HEK293 (cell line): ENCODE measurements around the gene TCOF1.

Experiments used
- CTCF ChIA-PET: fragments of 350-600 bp; formaldehyde crosslinking; extraction: SDS; loops from one replicate; lab custom pipeline; 2021; ENCODE audit warnings: antibody characterized with exemption; lab: Yijun Ruan, JAX
- POLR2A ChIA-PET: fragments of 300-600 bp; formaldehyde crosslinking; extraction: SDS; loops from one replicate; lab custom pipeline; 2020; ENCODE audit warnings: antibody characterized with exemption, inconsistent platforms; lab: Yijun Ruan, JAX
- H3K27ac ChIP-seq: fragments of 200-500 bp; sonication (Bioruptor generic); 2 replicates; pipeline ENCODE4 v1.5.1; 2014; ENCODE audit warnings: low read depth, low read length, control low read depth, inconsistent platforms; ENCODE audit errors: extremely low read depth
- H3K36me3 ChIP-seq, 2 experiments: fragments of 200-500 bp in 1 of 2; sonication (Bioruptor generic) in 1 of 2; 1 replicate in 1 of 2; 2 replicates in 1 of 2; pipeline ENCODE4 v1.5.1; 2014 to 2017; ENCODE audit warnings: inconsistent platforms in 2 of 2, low read length in 2 of 2; ENCODE audit not compliant: control insufficient read depth in 2 of 2, insufficient read depth in 1 of 2
- H3K4me1 ChIP-seq: fragments of 200-500 bp; sonication (Bioruptor generic); 2 replicates; pipeline ENCODE4 v1.5.1; 2014; ENCODE audit warnings: mild to moderate bottlenecking, low read length, inconsistent platforms; ENCODE audit not compliant: control insufficient read depth, insufficient read depth
- H3K4me3 ChIP-seq: 2 replicates; pipeline ENCODE4 v1.5.1; 2011; ENCODE audit warnings: low read depth, mild to moderate bottlenecking, control low read depth, low read length, moderate library complexity
- H3K9me3 ChIP-seq: fragments of 200-500 bp; sonication (Bioruptor generic); 2 replicates; pipeline ENCODE4 v1.5.1; 2014; ENCODE audit warnings: low read depth, low read length, inconsistent platforms; ENCODE audit not compliant: control insufficient read depth, insufficient read depth
- BCL11B ChIP-seq: fragments of 450-650 bp; formaldehyde crosslinking; IDR thresholded peaks from 2 replicates; pipeline ENCODE4 v1.5.1; 2016; ENCODE audit warnings: low read depth, missing biosample characterization, missing genetic modification characterization
- IKZF3 ChIP-seq: fragments of 450-650 bp; IDR thresholded peaks from 2 replicates; pipeline ENCODE4 v1.5.0; 2018; ENCODE audit warnings: missing biosample characterization, mild to moderate bottlenecking, missing genetic modification characterization, moderate library complexity
- KLF16 ChIP-seq: fragments of 450-650 bp; formaldehyde crosslinking; IDR thresholded peaks from 2 replicates; pipeline ENCODE4 v1.5.1; 2017; ENCODE audit warnings: missing biosample characterization, missing genetic modification characterization
- MEIS1 ChIP-seq: sonication (generic); formaldehyde crosslinking; IDR thresholded peaks from 2 replicates; pipeline ENCODE4 v1.8.1; 2022; ENCODE audit warnings: missing genetic modification reagents, mild to moderate bottlenecking, borderline replicate concordance
- TCF7L2 ChIP-seq: IDR thresholded peaks from 2 replicates; pipeline ENCODE4 v1.6.1; 2011; ENCODE audit warnings: low read depth, mild to moderate bottlenecking, inconsistent platforms, low read length, moderate library complexity, borderline replicate concordance
- ZBTB8A ChIP-seq: fragments of 450-650 bp; formaldehyde crosslinking; IDR thresholded peaks from 2 replicates; pipeline ENCODE4 v1.5.1; 2016; ENCODE audit warnings: missing biosample characterization, missing genetic modification characterization
- ZNF114 ChIP-seq: fragments of 450-650 bp; formaldehyde crosslinking; IDR thresholded peaks from 2 replicates; pipeline ENCODE4 v1.5.0; 2017; ENCODE audit warnings: missing biosample characterization, missing genetic modification characterization
- ZNF133 ChIP-seq: fragments of 450-650 bp; formaldehyde crosslinking; IDR thresholded peaks from 2 replicates; pipeline ENCODE4 v1.5.1; 2016; ENCODE audit warnings: missing biosample characterization, missing genetic modification characterization
- ZNF157 ChIP-seq: fragments of 450-650 bp; formaldehyde crosslinking; IDR thresholded peaks from 2 replicates; pipeline ENCODE4 v1.5.1; 2016; ENCODE audit warnings: missing biosample characterization, missing genetic modification characterization
- ZNF2 ChIP-seq: fragments of 450-650 bp; formaldehyde crosslinking; IDR thresholded peaks from 2 replicates; pipeline ENCODE4 v1.5.1; 2016; ENCODE audit warnings: missing biosample characterization, missing genetic modification characterization
- ZNF239 ChIP-seq: fragments of 450-650 bp; formaldehyde crosslinking; IDR thresholded peaks from 2 replicates; pipeline ENCODE4 v1.5.1; 2016; ENCODE audit warnings: missing biosample characterization, missing genetic modification characterization
- ZNF394 ChIP-seq: fragments of 450-650 bp; formaldehyde crosslinking; IDR thresholded peaks from 2 replicates; pipeline ENCODE4 v1.5.1; 2016; ENCODE audit warnings: missing biosample characterization, missing genetic modification characterization, mild to moderate bottlenecking, moderate library complexity, borderline replicate concordance
- ZNF596 ChIP-seq: fragments of 450-650 bp; IDR thresholded peaks from 2 replicates; pipeline ENCODE4 v1.5.0; 2018; ENCODE audit warnings: missing biosample characterization, mild to moderate bottlenecking, missing genetic modification characterization, moderate library complexity
- ZNF768 ChIP-seq: fragments of 450-650 bp; formaldehyde crosslinking; IDR thresholded peaks from 2 replicates; pipeline ENCODE4 v1.5.1; 2018; ENCODE audit warnings: missing biosample characterization, mild to moderate bottlenecking, missing genetic modification characterization
- TF ChIP-seq, protein P1 (sequence below): fragments of 450-650 bp; formaldehyde crosslinking; IDR thresholded peaks from 2 replicates; pipeline ENCODE4 v1.5.1; 2016; ENCODE audit warnings: missing biosample characterization, missing genetic modification characterization, borderline replicate concordance
- TF ChIP-seq, protein P2 (sequence below): fragments of 450-650 bp; IDR thresholded peaks from 2 replicates; pipeline ENCODE4 v1.5.1; 2018; ENCODE audit warnings: missing biosample characterization, mild to moderate bottlenecking, missing genetic modification characterization
- TF ChIP-seq, protein P3 (sequence below): fragments of 450-650 bp; formaldehyde crosslinking; IDR thresholded peaks from 2 replicates; pipeline ENCODE4 v1.5.1; 2017; ENCODE audit warnings: missing biosample characterization, missing genetic modification characterization
- TF ChIP-seq, protein P4 (sequence below): IDR thresholded peaks from 2 replicates; pipeline ENCODE4 v1.6.1; 2011; ENCODE audit warnings: mild to moderate bottlenecking, low read depth, low read length, borderline replicate concordance
- TF ChIP-seq, protein P5 (sequence below): fragments of 450-650 bp; formaldehyde crosslinking; IDR thresholded peaks from 2 replicates; pipeline ENCODE4 v1.5.1; 2016; ENCODE audit warnings: missing biosample characterization, missing genetic modification characterization
- TF ChIP-seq, protein P6 (sequence below): fragments of 450-650 bp; formaldehyde crosslinking; IDR thresholded peaks from 2 replicates; pipeline ENCODE4 v1.5.1; 2017; ENCODE audit warnings: missing biosample characterization, missing genetic modification characterization
- TF ChIP-seq, protein P7 (sequence below): fragments of 450-650 bp; formaldehyde crosslinking; IDR thresholded peaks from 2 replicates; pipeline ENCODE4 v1.5.1; 2016; ENCODE audit warnings: missing biosample characterization, missing genetic modification characterization

TCOF1 gene

DNA sequence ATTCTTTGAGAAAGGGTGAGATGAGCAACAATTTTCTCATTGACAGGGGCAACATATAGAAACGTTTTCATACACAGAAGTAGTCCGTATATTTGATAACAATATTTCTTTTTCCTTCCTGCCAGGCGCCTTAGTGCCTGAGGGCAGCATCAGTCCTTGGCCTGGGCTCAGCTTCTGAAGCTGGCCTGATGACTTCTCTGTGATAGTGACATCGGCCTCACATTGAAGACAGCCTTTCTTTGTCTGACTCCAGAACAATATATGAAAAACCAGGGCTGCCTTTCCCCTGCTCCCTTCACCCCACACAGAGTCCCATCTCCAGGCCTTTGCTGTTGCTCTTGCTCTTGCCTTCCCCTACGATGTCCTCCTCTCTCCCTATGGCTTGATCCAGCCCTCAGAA, 24.1 kb upstream of the TCOF1 start:
- H3K36me3 ChIP-seq, result no peaks in the 10 kb centered on the region
- H3K4me3 ChIP-seq, result no peak overlapping the region
- POLR2A ChIA-PET, result no interaction called here
- CTCF ChIA-PET, result no interaction called here
- no peaks in the 10 kb centered on the region for H3K9me3 ChIP-seq
- TF ChIP-seq, protein P1, sequence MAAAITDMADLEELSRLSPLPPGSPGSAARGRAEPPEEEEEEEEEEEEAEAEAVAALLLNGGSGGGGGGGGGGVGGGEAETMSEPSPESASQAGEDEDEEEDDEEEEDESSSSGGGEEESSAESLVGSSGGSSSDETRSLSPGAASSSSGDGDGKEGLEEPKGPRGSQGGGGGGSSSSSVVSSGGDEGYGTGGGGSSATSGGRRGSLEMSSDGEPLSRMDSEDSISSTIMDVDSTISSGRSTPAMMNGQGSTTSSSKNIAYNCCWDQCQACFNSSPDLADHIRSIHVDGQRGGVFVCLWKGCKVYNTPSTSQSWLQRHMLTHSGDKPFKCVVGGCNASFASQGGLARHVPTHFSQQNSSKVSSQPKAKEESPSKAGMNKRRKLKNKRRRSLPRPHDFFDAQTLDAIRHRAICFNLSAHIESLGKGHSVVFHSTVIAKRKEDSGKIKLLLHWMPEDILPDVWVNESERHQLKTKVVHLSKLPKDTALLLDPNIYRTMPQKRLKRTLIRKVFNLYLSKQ, result no peak
- TF ChIP-seq, protein P2, sequence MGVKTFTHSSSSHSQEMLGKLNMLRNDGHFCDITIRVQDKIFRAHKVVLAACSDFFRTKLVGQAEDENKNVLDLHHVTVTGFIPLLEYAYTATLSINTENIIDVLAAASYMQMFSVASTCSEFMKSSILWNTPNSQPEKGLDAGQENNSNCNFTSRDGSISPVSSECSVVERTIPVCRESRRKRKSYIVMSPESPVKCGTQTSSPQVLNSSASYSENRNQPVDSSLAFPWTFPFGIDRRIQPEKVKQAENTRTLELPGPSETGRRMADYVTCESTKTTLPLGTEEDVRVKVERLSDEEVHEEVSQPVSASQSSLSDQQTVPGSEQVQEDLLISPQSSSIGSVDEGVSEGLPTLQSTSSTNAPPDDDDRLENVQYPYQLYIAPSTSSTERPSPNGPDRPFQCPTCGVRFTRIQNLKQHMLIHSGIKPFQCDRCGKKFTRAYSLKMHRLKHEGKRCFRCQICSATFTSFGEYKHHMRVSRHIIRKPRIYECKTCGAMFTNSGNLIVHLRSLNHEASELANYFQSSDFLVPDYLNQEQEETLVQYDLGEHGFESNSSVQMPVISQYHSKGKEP (tag by site-specific recombination), result no peak
- TF ChIP-seq ZNF114 (tag by site-specific recombination), result no peak
- TF ChIP-seq ZNF394 (tag by site-specific recombination), result no peak
- no peak for TF ChIP-seq ZNF596 (tag by site-specific recombination)
- TF ChIP-seq, protein P3, sequence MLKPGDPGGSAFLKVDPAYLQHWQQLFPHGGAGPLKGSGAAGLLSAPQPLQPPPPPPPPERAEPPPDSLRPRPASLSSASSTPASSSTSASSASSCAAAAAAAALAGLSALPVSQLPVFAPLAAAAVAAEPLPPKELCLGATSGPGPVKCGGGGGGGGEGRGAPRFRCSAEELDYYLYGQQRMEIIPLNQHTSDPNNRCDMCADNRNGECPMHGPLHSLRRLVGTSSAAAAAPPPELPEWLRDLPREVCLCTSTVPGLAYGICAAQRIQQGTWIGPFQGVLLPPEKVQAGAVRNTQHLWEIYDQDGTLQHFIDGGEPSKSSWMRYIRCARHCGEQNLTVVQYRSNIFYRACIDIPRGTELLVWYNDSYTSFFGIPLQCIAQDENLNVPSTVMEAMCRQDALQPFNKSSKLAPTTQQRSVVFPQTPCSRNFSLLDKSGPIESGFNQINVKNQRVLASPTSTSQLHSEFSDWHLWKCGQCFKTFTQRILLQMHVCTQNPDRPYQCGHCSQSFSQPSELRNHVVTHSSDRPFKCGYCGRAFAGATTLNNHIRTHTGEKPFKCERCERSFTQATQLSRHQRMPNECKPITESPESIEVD (tag by site-specific recombination), result no peak
- TF ChIP-seq ZNF2 (tag by site-specific recombination), result no peak
- no peak for TF ChIP-seq IKZF3 (tag by site-specific recombination)
- no peak for TF ChIP-seq ZNF768 (tag by site-specific recombination)
- TF ChIP-seq ZNF239 (tag by site-specific recombination), result no peak
- no peak for TF ChIP-seq ZNF157 (tag by site-specific recombination)
- TF ChIP-seq ZNF133 (tag by site-specific recombination), result no peak
- TF ChIP-seq, protein P4, sequence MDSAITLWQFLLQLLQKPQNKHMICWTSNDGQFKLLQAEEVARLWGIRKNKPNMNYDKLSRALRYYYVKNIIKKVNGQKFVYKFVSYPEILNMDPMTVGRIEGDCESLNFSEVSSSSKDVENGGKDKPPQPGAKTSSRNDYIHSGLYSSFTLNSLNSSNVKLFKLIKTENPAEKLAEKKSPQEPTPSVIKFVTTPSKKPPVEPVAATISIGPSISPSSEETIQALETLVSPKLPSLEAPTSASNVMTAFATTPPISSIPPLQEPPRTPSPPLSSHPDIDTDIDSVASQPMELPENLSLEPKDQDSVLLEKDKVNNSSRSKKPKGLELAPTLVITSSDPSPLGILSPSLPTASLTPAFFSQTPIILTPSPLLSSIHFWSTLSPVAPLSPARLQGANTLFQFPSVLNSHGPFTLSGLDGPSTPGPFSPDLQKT, result no peak
- TF ChIP-seq, protein P5, sequence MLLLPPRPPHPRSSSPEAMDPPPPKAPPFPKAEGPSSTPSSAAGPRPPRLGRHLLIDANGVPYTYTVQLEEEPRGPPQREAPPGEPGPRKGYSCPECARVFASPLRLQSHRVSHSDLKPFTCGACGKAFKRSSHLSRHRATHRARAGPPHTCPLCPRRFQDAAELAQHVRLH, result no peak
- H3K4me1 ChIP-seq, result no peaks in the 10 kb centered on the region
- no peak overlapping the region for H3K27ac ChIP-seq

DNA sequence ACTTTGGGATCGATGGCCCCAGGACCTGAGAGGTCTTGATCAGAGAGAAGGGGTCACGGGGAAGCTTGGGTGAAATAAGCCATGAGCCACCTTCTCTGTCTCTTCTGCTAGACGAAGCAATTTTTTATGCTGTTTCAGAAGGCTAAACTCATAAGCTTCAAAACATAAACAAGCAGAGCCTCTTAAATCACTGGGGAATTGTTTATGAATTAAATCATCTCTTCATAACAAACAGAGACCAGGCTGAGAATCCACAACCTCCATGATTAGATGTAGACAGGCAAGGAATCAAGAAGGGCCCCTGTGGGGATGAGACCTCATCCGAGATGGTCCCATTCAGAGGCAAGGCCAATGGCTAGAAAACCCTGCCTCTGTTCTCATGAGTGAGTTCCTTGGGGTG, 21.7 kb upstream of the TCOF1 start:
- CTCF ChIA-PET, result interaction anchor here (0.5 to 1.2 kb wide), 3 partner anchors 15 to 561 kb away, joined by 3 to 4 read pairs (median 4); no protein-coding TSS in a partner anchor
- Histone ChIP-seq H3K4me1 (no peaks in the 10 kb centered on the region), H3K4me3 (no peak overlapping the region), H3K27ac (no peak overlapping the region), H3K36me3 (no peaks in the 10 kb centered on the region), H3K9me3 (no peaks in the 10 kb centered on the region)
- POLR2A ChIA-PET, result no interaction called here
- no peak for TF ChIP-seq ZBTB8A (tag by site-specific recombination)
- no peak for TF ChIP-seq BCL11B

DNA sequence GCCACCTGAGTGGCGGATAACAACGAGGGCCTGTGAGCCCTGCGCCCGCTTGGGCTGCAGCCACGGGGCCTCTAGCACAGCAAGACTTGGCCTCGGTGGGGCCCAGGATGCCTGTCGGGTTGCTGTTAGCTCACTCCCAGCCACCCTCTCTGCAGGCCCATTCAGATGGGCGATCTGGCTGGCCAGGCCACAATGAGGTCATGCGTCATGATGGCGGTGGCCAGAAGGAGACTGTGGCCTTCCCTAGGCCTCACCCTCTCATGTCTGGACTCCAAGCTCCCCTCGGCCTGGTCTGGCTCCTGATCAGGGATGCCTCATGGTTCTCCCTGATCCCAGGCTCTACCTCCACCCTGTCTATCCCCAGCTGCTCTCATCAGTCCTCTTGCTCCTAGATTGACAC, 19.0 kb upstream of the TCOF1 start:
- POLR2A ChIA-PET, result no interaction called here
- Histone ChIP-seq H3K27ac (no peak overlapping the region), H3K9me3 (no peaks in the 10 kb centered on the region), H3K4me3 (no peak overlapping the region), H3K4me1 (no peaks in the 10 kb centered on the region), H3K36me3 (no peaks in the 10 kb centered on the region)
- CTCF ChIA-PET, result interaction anchor here (2.1 kb wide), 1 partner anchor 10 kb away, joined by 4 read pairs; no protein-coding TSS in a partner anchor
- TF ChIP-seq KLF16 (tag by site-specific recombination), result no peak
- TF ChIP-seq TCF7L2, result no peak
- TF ChIP-seq ZNF133 (tag by site-specific recombination), result no peak
- TF ChIP-seq MEIS1 (CRISPR knock-in tag), result no peak
- TF ChIP-seq, protein P6, sequence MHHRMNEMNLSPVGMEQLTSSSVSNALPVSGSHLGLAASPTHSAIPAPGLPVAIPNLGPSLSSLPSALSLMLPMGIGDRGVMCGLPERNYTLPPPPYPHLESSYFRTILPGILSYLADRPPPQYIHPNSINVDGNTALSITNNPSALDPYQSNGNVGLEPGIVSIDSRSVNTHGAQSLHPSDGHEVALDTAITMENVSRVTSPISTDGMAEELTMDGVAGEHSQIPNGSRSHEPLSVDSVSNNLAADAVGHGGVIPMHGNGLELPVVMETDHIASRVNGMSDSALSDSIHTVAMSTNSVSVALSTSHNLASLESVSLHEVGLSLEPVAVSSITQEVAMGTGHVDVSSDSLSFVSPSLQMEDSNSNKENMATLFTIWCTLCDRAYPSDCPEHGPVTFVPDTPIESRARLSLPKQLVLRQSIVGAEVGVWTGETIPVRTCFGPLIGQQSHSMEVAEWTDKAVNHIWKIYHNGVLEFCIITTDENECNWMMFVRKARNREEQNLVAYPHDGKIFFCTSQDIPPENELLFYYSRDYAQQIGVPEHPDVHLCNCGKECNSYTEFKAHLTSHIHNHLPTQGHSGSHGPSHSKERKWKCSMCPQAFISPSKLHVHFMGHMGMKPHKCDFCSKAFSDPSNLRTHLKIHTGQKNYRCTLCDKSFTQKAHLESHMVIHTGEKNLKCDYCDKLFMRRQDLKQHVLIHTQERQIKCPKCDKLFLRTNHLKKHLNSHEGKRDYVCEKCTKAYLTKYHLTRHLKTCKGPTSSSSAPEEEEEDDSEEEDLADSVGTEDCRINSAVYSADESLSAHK, result no peak
- TF ChIP-seq, protein P7, sequence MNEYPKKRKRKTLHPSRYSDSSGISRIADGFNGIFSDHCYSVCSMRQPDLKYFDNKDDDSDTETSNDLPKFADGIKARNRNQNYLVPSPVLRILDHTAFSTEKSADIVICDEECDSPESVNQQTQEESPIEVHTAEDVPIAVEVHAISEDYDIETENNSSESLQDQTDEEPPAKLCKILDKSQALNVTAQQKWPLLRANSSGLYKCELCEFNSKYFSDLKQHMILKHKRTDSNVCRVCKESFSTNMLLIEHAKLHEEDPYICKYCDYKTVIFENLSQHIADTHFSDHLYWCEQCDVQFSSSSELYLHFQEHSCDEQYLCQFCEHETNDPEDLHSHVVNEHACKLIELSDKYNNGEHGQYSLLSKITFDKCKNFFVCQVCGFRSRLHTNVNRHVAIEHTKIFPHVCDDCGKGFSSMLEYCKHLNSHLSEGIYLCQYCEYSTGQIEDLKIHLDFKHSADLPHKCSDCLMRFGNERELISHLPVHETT (tag by site-specific recombination), result no peak
